Activated effector memory CD4-positive, alpha-beta T cell treated with Interleukin-2 at 50 U/mL for 16 hours (primary cell): ENCODE results near the gene SLITRK5.

Source experiments
- DNase-seq: peaks from one replicate; pipeline ENCODE4 v3.0.0-alpha.2; 2020

SLITRK5 gene

DNA sequence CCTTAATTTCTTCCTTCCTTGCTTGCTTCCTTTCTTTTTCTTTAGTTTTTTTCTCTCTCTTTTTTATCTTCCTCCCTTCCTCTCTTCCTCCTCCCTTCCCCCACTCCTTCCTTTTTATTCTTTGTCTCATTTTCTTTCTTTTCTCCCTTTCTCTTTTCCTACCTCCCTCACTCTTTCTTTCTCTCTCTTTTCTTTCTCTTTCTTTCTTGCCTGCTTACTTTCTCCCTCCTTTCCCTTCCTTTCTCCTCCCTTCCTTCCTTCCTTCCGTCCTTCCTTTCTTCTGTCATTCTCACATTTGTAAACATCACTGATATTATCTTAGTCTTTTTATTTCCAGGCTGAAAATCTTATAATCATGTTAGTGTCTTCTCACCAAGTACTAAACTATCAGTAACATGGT, 38.8 kb downstream of the SLITRK5 start:
- no peak for DNase-seq

DNA sequence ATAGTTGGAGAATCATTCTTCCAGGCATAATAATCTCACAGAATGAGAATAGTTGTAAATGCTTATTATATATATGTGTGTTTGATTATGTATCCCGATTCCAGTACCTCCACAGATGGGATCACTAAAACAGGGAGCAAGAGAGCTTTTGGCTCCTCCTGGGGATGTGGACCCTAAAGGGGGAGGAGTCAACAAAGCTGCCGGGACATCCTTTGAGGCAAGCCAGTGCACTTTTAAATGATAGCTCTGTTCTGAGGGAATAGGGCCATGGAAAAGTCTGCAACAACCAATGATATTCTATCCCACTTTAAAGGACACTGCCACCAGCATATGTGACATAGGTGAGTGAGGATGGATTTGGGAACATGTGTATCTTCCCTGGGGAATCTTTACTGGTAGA, 40.8 kb downstream of the SLITRK5 start:
- no peak for DNase-seq
